ENCODE measurements around the gene OSER1.
"Not testable (repeated sequence)": the region's sequence is repeated elsewhere in the genome, so short reads cannot be mapped to it uniquely, and the experiment has no call there.

OSER1 gene

GRCh38 chr20:44210406-44211176 is at the start of gene OSER1:
TSS of gene OSER1 (minus strand) at chr20:44210771. CDS start at chr20:44206957, 3,814 bp downstream.
- DNase-seq: peak; percentile 94

DNA sequence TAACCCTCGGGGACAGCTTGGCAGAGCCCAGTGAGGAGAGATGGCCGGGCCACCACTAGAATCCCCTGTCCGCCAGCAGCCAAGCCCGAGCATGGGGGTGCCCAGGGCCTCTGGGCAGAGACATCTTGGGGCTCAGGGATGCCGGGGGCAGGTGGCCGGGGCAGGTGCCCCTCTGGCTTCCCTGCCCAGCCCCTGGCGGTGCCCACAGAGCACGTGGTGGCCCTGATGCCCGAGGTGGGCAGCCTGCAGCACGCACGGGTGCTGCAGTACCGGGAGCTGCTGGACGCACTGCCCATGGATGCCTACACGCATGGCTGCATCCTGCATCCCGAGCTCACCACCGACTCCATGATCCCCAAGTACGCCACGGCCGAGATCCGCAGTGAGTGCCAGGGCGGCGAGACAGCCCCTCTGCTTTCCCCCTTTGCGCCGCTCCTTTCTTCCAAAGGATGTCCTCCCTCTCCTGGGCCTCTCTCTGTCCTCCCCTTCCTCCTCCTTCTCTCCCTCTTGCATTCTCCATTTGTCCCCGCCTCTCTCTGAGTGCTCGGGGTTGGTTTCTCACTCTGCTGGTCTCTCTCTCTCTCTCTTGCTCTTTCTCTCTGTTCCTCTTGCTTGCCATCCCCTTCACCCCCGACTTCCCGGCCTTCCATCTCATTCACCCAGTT is 47.8 kb upstream of the OSER1 start:
- DNase-seq: no peak

GRCh38 chr20:44256961-44257360 is 46.4 kb upstream of the OSER1 start:
- DNase-seq: no peak

DNA sequence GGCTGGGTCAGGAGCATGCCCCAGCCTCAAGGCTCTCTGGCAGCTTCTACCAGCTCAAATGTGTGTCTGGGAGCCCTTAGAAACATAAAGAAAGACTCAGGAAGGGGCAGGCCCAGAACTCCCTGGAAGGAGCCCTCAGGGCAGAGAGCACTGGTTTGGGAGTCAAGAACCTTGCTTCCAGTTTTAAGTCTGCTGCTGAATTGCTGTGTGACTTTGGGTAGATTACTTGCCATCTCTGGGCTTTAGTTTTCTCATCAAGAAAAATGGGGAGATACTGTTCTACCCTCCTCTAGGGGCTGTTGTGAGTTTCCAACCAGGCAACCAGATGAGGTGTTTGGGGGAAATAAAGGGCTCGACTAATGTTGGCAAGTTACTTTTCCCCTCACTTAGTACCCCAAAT is 45.4 kb upstream of the OSER1 start:
- no peak for DNase-seq

DNA sequence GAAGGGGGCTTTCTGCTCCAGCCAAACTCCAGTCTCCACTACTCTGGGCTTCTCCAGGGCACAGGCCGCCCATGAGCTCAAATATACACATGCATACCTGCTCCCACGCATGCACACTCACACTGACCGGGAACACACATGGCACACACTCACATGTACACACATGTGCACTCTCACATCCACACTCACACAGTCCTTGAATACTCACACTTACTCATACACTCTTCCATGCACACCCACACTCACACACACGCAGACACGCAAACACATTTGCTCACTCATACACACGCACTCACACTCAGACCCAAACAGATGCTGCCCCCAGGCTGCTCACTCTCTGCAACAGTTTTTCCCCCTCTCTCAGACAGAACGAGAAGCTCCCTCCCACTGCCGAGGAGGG is 43.5 kb upstream of the OSER1 start:
- no peak for DNase-seq

GRCh38 chr20:44253528-44253927 is 43.0 kb upstream of the OSER1 start:
- no peak for DNase-seq

DNA sequence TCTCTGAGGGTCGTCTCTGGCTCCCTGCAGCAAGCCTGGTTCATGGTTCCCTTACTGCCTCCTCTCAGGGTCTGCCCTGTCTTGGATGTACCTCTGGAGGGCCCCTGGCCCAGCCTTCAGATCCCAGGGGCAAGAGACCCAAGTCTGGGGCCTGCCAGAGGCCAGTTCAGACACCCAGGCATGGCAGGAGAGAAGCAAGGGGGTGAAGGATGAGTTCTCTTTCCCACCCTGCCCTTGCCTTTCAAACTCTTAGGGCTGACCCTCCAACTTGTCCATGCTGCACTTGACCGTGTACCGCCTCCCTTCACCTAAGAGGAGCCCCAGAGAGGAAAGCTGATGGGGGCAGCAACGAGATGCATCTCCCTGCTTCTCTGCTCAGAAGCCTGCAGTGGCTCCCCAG is 40.7 kb upstream of the OSER1 start:
- no peak for DNase-seq

- no peak for DNase-seq
Observed at GRCh38 chr20:44248410-44248759, 37.8 kb upstream of the OSER1 start.

- DNase-seq: no peak
Observed at GRCh38 chr20:44247586-44248409, 37.2 kb upstream of the OSER1 start.

- DNase-seq: peak; percentile 18
Observed at GRCh38 chr20:44247131-44247571, 36.6 kb upstream of the OSER1 start, which contains the start of gene GDAP1L1. TSS of gene GDAP1L1 (plus strand) at chr20:44247308. CDS start at chr20:44247335, 27 bp downstream.

DNA sequence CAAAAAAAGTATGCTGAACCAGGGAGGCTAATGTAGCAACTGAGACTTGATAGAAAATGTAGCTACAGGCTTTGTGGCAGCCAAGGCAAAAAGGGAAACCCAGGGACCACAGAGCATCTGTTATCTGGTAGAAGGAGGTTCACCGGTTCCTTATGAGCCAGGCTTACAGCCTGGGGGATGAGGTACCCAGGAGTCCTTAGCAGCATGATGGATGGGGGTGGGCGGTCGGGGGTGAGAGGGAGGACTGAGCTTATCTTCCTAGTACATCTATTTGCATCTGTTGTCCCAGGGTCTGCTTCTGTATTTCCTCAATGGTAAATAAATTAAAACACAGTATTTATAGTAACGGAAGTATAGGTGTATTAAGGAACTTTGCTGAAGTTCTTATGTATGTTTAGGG is 35.4 kb upstream of the OSER1 start:
- DNase-seq: no peak

DNA sequence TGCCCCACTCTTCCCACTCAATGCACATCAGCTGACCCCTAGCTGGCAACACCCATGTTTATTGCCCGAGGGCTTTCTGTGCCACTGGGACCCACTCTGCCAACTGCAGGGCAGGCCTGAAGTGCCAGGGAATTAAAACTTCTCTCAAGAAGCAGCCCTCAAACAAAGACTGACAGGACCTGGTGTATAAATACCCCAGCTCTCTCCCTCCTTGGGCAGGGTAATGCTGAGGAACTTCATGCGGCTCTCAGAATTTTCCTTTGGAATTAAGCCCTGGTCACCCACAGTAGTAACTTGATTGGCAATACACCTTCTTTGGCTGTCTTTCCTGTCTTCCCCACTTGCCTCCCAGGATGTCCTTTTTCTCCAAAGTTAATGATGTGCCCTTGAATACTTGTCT is 31.2 kb upstream of the OSER1 start:
- no peak for DNase-seq

- DNase-seq: not testable (repeated sequence)
Observed at GRCh38 chr20:44236840-44237239, 26.3 kb upstream of the OSER1 start.

DNA sequence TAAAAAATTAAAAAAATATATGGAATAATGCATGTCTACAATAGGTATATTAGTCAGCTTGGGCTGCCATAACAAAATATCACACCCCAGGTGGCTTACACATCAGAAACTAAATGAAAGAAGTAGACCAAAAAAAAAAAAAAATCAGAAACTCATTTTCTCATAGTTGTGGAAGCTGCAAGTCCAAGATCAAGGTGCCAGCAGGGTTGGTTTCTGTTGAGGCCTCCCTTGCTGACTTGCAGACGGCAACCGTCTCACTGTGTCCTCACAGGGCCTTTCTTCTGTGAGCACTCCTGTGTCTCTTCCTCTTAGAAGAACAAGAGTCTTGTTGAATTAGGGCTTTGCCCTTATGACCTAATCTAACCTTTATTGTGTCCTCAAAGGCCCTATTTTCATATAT is 25.1 kb upstream of the OSER1 start:
- DNase-seq: no peak

GRCh38 chr20:44234566-44235317 is 24.2 kb upstream of the OSER1 start:
- no peak for DNase-seq

DNA sequence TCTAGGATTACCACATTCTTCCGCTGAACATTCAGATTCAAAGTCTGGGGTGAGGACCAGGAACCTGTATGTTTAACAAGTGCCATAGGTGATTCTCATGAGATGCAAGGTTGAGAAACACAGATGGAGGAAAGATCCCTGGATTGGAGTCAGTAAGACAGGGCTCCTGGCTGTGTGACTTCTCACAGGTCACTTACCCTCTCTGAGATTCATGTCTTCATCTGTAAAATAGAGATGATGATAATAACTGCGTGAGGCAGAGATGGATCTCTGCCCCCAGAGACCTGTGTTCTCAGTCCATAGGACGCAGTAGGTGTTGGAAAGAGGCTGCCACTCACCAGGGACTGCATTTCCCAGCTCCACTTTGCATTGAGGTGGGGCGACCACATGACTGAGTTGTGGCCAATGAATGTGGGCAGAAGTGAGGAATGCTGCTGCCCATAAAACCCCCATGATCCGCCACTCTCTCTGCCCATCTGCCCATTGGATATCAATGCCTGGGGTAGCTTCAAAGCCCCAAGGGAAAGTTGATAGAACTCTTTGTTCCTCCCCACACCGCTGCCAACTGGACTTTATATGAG is 23.0 kb upstream of the OSER1 start:
- DNase-seq: no peak

- not testable (repeated sequence) for DNase-seq
Observed at GRCh38 chr20:44232469-44232856, 21.9 kb upstream of the OSER1 start.

DNA sequence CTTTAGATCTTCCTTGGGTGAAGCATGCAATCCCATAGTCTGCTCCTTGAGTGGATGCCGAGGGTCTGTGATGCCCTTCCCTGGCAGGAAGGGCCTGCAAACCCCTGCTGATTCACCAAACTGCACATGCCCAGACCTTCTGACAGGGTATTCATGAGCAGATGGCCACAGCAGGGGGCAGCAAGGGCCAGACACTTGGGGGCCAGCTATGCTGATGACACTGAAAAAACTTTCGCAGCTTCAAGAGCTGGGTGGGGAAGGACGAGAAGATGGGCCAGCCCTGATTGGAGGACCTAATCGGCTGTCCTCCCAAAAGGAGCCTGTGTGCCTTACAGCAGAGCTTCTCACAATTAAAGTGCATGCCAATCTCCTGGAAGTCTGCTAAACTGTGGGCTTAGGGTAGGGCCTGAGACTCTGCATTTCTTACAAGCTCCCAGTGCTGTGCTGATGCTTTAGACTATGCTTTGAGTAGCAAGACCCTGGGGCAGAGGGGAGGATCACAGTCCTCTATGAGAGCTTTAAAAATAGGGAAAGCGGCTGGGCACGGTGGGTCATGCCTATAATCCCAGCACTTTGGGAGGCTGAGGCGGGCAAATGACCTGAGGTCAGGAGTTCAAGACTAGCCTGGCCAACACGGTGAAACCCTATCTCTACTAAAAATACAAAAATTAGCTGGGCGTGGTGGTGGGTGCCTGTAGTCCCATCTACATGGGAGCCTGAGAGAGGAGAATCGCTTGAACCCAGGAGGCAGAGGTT is 21.3 kb upstream of the OSER1 start:
- no peak for DNase-seq

DNA sequence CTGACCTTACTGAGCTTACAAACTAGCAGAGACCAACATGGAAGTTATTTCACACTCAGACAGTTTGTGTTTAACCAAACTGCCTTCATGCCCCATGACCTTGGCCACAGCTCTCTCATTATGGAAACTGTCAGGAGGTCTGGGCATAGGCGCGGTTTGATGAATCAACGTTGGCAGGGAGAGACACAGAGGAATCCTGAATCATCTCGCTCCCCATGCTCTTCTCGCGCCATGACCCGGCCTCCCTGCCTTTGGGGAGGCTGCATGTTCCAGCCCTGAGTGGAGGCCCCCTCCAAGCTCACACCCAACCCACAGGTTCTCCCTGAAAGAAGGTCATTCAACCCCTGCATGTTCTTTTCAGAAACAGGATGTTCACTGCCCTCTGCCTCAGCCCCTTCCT is 20.6 kb upstream of the OSER1 start:
- DNase-seq: no peak

DNA sequence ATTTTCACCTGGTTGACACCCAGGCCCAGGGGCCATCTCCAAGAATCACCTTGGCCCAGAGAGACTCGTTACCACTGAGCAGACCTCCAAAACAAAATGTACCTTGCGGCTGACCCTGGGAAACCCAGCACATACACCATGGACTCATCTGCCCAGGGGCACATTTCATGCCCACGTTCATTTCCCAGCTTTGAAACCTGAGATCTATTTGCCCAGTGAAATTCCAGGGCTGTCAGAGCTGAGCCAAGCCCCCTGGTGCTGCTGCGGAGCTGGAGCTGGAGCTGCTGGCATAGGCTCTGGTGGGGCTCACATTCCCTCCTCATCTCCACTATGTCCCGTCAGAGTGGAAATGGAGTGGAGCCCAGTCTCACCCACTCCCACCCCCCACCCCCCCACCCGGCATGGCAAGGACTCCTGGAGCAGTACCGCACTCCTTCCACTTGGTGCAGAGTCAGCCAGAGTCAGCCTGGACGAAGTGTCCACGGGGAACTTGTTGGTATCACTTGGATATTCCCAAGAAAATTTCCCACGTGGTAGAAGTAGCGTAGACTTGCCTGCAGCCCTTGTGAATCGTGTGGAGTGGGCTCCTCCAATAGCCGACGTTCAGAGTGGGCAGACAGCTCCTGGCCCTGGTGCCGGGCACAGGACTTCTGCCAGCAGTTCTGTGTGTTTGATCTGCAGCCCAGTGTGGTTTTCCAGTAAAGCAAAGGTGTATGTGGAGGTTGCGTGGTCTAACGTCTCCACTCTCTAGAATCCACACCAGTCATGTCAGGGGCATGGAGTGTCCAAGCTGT is 18.1 kb upstream of the OSER1 start:
- DNase-seq: no peak

GRCh38 chr20:44224637-44225036 is 14.1 kb upstream of the OSER1 start:
- no peak for DNase-seq

Data from NCI-H510A (cell line).